ENCODE results near the gene SKIDA1.

GRCh38 chr10:21473541-21473940 lies 51.9 kb downstream of the SKIDA1 start:
- TF ChIP-seq CTCF (IDR thresholded peaks at IDR 0.05) = no peak
- TF ChIP-seq POLR2A (IDR thresholded peaks at IDR 0.05) = no peak
